T-helper 9 cell (primary cell): ENCODE data around the gene SCAP.
"Not testable (repeated sequence)": the region's sequence is repeated elsewhere in the genome, so short reads cannot be mapped to it uniquely, and the experiment has no call there.

Source experiments
- DNase-seq: peaks from one replicate; pipeline ENCODE4 v3.0.0-alpha.2; 2020
- total RNA-seq, 2 donors: gene quantifications; one replicate each; lab custom pipeline; 2026; lab: John Stamatoyannopoulos, UW

The SCAP gene
- total RNA-seq, result 56.5 to 112 reads per million in 2 donors

- peak; percentile 98 for DNase-seq
Measured at GRCh38 chr3:47475570-47476329, at the start of gene SCAP. Gene SCAP (minus strand): TSS chr3:47475941. CDS start chr3:47442993, 32,948 bp downstream.

GRCh38 chr3:47523310-47524073 is 47.8 kb upstream of the SCAP start:
- DNase-seq, result no peak

- DNase-seq, result peak; percentile 58
Measured at GRCh38 chr3:47522082-47522987, 46.6 kb upstream of the SCAP start.

- no peak for DNase-seq
Measured at GRCh38 chr3:47520756-47521155, 45.0 kb upstream of the SCAP start.

- DNase-seq, result no peak
Measured at GRCh38 chr3:47517937-47518336, 42.2 kb upstream of the SCAP start.

GRCh38 chr3:47515864-47516319 is 40.2 kb upstream of the SCAP start:
- DNase-seq, result no peak

GRCh38 chr3:47515100-47515499 is 39.4 kb upstream of the SCAP start:
- DNase-seq, result no peak

GRCh38 chr3:47513125-47513929 is 37.6 kb upstream of the SCAP start, which contains the start of gene ELP6:
Gene ELP6 (minus strand): TSS chr3:47513712. CDS start chr3:47513590, 122 bp downstream.
- peak; percentile 95 for DNase-seq

GRCh38 chr3:47512416-47513124 is 36.8 kb upstream of the SCAP start:
- peak; percentile 7 for DNase-seq

- DNase-seq, result not testable (repeated sequence)
Measured at GRCh38 chr3:47505267-47505666, 29.5 kb upstream of the SCAP start.

- DNase-seq, result no peak
Measured at GRCh38 chr3:47504113-47504512, 28.4 kb upstream of the SCAP start.

GRCh38 chr3:47503033-47503432 is 27.3 kb upstream of the SCAP start:
- DNase-seq, result no peak

- no peak for DNase-seq
Measured at GRCh38 chr3:47496892-47497291, 21.2 kb upstream of the SCAP start.

GRCh38 chr3:47495886-47496285 is 20.1 kb upstream of the SCAP start:
- no peak for DNase-seq

- DNase-seq, result no peak
Measured at GRCh38 chr3:47495111-47495510, 19.4 kb upstream of the SCAP start.

GRCh38 chr3:47491777-47492176 is 16.0 kb upstream of the SCAP start:
- DNase-seq, result no peak

GRCh38 chr3:47491186-47491585 is 15.4 kb upstream of the SCAP start:
- DNase-seq, result no peak

- DNase-seq, result no peak
Measured at GRCh38 chr3:47487265-47487664, 11.5 kb upstream of the SCAP start.

- DNase-seq, result no peak
Measured at GRCh38 chr3:47485812-47486211, 10.1 kb upstream of the SCAP start.

- DNase-seq, result no peak
Measured at GRCh38 chr3:47482366-47482765, 6.6 kb upstream of the SCAP start.

- DNase-seq, result not testable (repeated sequence)
Measured at GRCh38 chr3:47481763-47482162, 6.0 kb upstream of the SCAP start.
